ENCODE measurements around the gene KRTAP29-1.
"Not testable (repeated sequence)": the region's sequence is repeated elsewhere in the genome, so short reads cannot be mapped to it uniquely, and the experiment has no call there.

GRCh38 chr17:41255381-41256290 is 47.0 kb downstream of the KRTAP29-1 start, which contains the start of gene KRTAP9-9:
- TF ChIP-seq, protein P1, sequence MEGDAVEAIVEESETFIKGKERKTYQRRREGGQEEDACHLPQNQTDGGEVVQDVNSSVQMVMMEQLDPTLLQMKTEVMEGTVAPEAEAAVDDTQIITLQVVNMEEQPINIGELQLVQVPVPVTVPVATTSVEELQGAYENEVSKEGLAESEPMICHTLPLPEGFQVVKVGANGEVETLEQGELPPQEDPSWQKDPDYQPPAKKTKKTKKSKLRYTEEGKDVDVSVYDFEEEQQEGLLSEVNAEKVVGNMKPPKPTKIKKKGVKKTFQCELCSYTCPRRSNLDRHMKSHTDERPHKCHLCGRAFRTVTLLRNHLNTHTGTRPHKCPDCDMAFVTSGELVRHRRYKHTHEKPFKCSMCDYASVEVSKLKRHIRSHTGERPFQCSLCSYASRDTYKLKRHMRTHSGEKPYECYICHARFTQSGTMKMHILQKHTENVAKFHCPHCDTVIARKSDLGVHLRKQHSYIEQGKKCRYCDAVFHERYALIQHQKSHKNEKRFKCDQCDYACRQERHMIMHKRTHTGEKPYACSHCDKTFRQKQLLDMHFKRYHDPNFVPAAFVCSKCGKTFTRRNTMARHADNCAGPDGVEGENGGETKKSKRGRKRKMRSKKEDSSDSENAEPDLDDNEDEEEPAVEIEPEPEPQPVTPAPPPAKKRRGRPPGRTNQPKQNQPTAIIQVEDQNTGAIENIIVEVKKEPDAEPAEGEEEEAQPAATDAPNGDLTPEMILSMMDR (IDR thresholded peaks at IDR 0.05), result not testable (repeated sequence)
- TF ChIP-seq SMAD4 (CRISPR knock-in tag; IDR thresholded peaks at IDR 0.05); NFYB (CRISPR knock-in tag; conservative IDR thresholded peaks at IDR 0.05; ENCODE audit: low read depth); ELF4 (CRISPR knock-in tag; IDR thresholded peaks at IDR 0.05; ENCODE audit: low read depth); TCF7 (CRISPR knock-in tag; IDR thresholded peaks at IDR 0.05; ENCODE audit: low read depth); NR3C1 (CRISPR knock-in tag; conservative IDR thresholded peaks at IDR 0.05; ENCODE audit: low read depth); ETV6 (CRISPR knock-in tag; IDR thresholded peaks at IDR 0.05): not testable (repeated sequence)
- TF ChIP-seq, protein P2, sequence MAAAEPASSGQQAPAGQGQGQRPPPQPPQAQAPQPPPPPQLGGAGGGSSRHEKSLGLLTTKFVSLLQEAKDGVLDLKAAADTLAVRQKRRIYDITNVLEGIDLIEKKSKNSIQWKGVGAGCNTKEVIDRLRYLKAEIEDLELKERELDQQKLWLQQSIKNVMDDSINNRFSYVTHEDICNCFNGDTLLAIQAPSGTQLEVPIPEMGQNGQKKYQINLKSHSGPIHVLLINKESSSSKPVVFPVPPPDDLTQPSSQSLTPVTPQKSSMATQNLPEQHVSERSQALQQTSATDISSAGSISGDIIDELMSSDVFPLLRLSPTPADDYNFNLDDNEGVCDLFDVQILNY (CRISPR knock-in tag; IDR thresholded peaks at IDR 0.05), result not testable (repeated sequence)

All from WTC11 (cell line).